ENCODE results near the gene ZNF576.

- TF ChIP-seq CTCF (IDR thresholded peaks at IDR 0.05; ENCODE audit: insufficient read depth, low read length) (no peak), REST (IDR thresholded peaks at IDR 0.05; ENCODE audit: insufficient replicate concordance, low read depth) (no peak), SPI1 (IDR thresholded peaks at IDR 0.05; ENCODE audit: borderline replicate concordance, low read depth) (peak; percentile 50; the same call in 1 of the 2 replicates), POLR2AphosphoS5 (IDR thresholded peaks at IDR 0.05; ENCODE audit: low read depth) (peak; percentile 97), GABPA (IDR thresholded peaks at IDR 0.05; ENCODE audit: low read depth) (peak; percentile 50)
These were observed 33.6 kb upstream of the ZNF576 start for GRCh38 chr19:43562698-43563241.
